GM21737 (cell line): ENCODE data around the gene NOL12.
"Not testable (repeated sequence)": the region's sequence is repeated elsewhere in the genome, so short reads cannot be mapped to it uniquely, and the experiment has no call there.

Experiments used
- ATAC-seq: cut with Tn5 transposase; IDR thresholded peaks from one replicate; pipeline ENCODE4 v1.9.1; 2021; ENCODE audit warnings: mild to moderate bottlenecking, moderate library complexity; ENCODE audit not compliant: unreplicated experiment

NOL12 gene

DNA sequence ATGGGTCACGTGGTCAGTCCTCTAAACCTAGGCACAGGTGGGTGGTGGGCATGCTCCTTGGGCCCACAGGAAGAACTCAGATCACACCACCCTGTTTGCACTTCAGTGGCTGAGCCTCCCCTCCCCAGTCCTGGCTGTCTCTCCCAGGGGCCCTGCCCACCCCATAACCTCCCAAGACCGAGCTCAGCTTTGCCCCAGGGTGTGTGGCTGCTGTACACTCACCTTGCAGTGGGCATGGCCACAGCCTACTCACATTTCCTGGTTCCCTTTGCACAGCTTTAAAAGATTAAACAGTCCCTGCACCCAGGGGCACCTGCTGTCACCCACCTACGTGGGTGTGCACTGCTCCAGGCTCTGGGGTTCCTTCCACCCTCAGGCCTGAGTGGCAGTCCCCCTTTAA, 24.5 kb downstream of the NOL12 start:
- no peak for ATAC-seq

DNA sequence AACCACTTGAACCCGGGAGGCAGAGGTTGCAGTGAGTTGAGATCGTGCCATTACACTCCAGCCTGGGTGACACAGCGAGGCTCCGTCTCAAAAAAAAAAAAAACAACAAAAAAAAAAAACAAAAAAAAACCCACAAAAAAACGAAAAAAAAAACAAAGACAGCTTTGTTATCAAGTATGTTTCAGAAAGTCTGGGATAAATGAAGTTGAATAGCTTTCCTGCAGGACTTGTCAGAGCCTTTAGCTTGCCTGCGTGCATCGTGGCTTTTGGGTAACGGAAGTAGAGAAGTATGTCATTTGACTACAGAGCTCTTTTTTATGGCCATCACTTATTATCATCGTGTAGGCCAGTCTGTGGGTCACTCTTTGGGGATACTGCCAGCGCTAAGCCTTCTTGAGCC, 25.3 kb downstream of the NOL12 start:
- no peak for ATAC-seq

DNA sequence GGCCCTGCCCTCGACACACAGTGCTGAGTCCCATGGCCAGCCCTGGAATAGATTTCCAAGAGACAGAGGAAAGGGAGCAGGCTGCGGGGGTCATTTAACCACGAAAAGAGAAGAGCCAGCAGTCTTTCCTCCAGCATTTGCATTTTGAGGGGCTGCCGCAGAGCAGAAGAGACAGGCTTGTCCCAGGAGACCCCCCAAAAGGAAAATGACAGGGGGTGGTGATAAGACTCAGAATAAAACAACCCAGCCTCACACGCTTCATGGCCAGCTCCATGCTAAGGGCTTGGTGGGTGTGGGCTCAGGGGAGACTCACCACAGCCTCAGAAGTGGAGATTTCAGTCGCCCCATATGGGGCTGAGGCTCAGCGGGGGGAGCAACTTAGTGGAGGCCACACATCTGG, 27.6 kb downstream of the NOL12 start:
- no peak for ATAC-seq

DNA sequence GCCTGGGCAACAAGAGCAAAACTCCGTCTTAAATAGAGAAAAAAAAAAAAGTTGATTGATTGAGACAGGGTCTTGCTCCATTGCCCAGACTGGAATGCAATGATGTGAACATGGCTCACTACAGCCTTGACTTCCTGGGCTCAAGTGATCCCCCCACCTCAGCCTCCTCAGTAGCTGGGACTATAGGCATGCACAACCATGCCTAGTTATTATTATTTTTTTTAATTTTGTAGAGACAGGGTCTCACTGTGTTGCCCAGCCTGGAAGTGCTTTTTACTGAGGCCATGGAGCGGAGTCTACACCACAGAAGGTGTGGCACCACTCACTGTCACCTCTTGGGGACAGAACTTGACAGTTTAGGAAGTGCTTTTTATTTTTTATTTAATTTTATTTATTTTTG, 28.5 kb downstream of the NOL12 start:
- no peak for ATAC-seq

DNA sequence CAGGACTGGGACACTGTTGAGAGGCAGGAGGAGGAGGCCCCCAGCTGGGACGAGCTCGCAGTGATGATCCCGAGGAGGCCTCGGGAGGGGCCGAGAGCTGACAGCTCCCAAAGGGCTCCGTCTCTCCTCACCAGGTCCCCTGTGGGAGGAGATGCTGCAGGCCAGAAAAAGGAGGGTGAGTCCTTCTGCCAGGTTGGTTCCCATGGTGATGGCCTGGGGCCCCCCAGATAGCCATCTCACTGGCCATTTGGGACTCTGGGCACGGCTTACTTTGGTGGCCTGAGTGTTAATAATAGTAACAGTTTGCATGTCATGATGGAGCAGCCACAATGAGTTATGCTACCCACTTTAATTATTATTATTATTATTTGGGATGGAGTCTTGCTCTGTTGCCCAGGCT, 29.6 kb downstream of the NOL12 start:
- no peak for ATAC-seq

DNA sequence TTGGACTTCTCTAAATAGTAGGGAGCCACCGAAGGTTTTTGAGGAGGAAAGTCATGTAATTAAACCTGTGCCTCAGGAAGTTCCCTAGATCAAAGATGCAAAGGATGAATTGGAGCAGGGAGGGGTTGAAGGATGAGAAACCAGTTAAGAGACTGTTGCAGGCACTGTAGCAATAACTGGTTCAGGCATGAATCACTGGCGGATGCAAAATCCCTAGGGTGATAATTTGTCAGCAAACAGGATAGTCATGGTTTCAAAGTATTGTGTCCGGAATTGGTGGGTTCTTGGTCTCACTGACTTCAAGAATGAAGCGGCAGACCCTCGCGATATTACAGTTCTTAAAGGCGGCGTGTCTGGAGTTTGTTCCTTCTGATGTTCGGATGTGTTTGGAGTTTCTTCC, 30.6 kb downstream of the NOL12 start:
- ATAC-seq, result no peak

DNA sequence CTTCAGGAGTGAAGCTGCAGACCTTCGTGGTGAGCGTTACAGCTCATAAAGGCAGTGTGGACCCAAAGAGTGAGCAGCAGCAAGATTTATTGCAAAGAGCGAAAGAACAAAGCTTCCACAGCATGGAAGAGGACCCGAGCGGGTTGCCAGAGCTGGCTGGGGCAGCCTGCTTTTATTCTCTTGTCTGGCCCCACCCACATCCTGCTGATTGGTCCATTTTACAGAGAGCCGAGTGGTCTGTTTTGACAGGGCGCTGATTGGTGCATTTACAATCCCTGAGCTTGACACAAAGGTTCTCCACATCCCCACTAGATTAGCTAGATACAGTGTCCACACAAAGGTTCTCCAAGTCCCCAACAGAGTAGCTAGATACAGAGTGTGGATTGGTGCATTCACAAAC, 31.1 kb downstream of the NOL12 start:
- ATAC-seq, result not testable (repeated sequence)

DNA sequence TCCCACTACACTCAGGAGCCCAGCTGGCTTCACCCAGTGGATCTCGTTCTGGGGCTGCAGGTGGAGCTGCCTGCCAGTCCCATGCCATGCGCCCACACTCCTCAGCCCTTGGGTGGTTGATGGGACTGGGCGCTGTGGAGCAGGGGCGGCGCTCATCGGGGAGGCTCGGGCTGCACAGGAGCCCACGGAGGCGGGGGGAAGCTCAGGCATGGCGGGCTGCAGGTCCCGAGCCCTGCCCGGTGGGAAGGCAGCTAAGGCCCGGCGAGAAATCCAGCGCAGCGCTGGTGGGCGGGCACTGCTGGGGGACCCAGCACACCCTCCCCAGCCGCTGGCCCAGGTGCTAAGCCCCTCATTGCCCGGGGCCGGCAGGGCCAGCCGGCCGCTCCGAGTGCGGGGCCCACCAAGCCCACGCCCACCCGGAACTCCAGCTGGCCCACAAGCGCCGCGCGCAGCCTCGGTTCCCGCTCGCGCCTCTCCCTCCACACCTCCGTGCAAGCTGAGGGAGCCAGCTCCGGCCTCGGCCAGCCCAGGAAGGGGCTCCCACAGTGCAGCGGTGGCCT, 31.7 kb downstream of the NOL12 start:
- not testable (repeated sequence) for ATAC-seq

DNA sequence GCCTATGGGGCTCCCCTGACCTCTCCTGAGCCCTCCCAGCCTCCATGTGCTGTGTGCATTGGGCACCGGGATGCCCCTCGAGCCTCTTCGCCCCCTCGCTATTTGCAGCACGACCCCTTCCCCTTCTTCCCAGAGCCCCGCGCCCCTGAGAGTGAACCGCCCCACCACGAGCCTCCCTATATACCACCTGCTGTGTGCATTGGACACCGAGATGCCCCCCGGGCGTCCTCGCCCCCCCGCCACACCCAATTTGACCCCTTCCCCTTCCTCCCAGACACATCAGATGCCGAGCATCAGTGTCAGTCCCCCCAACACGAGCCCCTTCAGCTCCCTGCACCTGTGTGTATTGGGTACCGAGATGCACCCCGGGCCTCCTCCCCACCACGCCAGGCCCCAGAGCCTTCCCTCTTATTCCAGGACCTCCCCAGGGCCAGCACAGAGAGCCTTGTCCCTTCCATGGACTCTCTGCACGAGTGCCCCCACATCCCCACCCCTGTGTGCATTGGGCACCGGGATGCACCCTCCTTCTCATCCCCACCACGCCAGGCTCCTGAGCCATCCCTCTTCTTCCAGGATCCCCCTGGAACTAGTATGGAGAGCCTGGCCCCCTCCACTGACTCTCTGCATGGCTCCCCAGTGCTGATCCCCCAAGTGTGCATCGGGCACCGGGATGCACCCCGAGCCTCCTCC, 39.6 kb downstream of the NOL12 start:
- ATAC-seq, result no peak

DNA sequence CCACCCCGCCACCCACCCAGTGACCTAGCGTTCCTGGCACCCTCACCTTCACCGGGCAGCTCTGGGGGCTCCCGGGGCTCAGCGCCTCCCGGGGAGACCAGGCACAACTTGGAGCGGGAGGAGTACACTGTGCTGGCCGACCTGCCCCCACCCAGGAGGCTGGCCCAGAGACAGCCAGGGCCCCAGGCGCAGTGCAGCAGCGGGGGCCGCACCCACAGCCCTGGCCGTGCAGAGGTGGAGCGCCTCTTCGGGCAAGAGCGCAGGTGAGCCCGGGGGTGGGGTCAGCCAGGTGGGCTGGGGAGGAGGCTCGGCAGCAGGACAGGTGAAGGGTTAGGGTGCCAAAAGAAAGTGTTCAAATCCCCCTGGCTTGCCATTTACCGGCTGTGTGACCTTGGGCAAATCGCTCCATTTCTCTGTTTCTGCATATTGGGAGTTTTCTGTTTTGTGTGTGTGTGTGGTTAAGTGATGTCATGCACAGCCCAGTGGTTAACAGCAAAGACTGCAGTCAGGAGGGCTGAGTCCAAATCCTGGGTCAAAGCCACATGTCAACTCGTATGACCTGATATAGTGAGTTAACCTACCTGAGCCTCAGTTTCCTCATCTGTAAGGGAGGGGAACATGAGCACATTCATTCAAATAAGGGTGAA, 40.2 kb downstream of the NOL12 start:
- ATAC-seq, result no peak

DNA sequence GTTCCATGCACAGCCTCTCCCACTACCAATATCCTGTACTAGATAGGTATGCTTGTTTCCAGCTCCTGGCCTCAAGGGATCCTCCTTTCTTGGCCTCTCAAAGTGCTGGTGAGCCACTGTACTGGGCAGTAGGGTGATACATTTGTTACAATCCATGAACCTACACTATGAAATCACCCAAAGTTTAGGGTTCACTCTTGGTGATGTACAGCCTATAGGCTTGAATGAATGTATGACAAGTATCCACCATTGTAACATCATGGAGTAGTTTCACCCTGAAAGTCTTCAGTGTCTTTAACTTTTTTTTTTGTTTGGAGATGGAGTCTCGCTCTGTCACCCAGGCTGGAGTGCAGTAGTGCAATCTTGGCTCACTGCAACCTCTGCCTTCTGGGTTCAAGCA, 42.5 kb downstream of the NOL12 start:
- no peak for ATAC-seq

DNA sequence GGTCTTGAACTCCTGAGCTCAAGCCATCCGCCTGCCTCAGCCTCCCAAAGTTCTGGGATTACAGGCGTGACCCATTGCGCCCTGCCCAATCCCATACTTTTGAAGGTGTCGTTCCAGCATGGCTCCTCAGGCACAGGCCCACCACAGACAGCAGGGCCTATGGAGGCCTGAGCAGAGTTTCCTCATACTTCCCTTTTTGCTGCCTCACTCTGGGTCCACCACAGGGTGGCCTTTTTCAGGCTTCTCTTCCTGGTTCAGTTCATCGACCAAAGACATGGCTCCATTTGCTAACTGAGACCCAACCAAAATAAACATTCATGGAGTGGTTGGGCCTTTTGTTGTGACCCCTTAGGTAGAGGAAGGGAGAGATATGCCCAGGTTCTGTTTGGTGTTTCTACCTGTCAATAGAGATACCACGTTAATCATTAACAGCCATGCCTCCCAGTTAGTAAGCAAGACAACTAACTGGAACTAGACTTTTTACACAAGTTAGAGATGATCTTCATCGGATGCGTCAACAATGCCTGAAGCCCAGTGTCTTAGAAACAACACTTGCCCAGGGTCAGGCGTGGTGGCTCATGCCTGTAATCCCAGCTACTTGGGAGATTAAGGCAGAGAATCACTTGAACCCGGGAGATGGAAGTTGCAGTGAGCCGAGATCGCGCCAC, 45.8 kb downstream of the NOL12 start:
- ATAC-seq, result no peak

DNA sequence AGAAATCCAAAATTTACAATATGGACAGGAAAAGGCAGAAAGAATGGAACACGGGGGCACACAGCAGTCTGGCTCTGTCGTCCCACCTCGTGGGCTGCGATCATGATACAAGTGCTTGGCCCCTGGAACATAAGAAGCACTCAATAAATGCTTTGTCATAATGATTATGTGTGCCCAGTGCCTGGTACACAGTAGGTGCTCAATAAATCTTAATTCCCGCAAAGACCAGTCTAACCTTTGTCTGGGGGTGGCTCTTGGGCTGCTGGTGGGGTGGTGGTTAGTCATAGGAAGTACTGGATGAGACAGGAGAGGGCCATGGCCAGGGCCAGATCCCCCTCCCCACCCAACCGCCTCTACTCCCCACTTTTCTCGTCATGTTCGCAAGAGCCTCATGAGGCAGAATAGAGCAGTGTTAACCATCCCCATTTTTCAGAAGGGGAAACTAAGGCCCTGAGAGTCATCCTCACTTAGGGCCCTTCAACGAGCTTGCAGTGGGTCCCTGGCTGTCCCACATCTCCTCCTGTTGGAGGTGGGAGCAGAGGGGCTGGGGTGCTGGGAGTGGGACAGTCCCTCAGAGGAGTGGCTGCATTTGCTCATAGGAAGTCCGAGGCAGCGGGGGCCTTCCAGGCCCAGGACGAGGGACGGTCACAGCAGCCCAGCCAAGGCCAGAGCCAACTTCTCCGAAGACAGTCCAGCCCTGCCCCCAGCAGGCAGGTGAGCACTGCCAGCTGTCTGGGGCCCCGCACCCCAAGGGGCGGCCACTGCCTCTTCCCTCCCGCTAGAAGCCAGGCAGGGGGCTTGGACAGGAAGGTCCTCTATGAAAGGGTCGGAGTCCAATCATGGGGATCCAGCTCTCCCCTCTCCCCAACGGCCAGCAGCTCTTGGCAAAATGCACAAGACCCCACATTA, 46.8 kb downstream of the NOL12 start:
- no peak for ATAC-seq

DNA sequence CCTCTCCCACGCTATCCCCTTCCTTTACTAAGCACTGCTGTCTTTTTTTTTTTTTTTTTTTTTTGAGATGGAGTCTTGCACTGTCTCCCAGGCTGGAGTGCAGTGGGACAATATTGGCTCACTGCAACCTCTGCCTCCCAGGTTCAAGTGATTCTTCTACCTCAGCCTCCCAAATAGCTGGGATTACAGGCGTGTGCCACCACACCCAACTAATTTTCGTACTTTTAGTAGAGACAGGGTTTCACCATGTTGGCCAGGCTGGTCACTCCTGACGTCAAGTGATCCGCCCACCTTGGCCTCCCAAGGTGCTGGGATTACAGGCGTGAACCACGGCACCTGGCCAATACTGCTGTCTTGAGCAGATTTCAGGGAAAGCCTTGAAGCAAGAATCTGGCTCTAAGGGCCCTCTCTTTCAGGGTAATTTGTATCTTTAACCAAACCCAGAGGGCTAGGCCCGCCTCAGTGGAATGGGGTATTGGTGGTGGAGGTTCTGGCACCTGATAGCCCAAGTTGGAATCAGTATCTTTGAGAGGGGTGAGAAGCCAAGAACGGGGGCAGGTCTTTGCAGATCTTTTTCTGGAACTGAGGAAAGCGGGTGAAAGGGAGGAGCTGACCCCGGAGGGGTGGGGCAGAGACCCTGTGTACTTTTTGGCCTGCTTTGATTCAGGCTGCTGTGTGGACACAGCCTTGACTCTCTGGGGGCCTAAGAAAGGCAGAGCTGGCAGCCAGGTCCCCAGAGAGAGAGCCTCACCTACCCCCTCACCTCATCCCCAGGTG, 47.7 kb downstream of the NOL12 start:
- no peak for ATAC-seq

DNA sequence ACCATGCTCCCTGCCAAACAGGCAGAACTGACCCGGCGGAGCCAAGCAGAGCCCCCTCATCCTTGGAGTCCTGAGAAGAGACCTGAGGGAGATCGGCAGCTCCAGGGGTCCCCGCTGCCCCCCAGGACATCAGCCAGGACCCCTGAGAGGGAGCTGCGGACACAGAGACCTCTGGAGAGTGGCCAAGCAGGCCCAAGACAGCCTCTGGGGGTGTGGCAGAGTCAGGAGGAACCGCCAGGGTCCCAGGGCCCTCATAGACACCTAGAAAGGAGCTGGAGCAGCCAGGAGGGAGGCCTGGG, 48.2 kb downstream of the NOL12 start:
- ATAC-seq, result no peak

DNA sequence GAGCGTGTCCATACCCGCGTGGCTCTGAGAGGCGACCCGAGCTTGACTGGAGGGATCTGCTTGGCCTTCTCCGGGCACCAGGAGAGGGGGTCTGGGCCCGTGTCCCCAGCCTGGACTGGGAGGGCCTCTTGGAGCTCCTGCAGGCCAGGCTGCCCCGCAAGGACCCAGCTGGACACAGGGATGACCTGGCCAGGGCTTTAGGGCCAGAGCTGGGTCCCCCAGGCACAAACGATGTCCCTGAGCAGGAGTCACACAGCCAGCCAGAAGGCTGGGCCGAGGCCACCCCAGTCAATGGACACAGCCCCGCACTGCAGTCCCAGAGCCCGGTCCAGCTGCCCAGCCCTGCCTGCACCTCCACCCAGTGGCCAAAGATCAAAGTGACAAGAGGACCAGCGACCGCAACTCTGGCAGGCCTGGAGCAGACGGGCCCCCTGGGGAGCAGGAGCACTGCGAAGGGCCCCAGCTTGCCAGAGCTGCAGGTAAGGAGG, 48.9 kb downstream of the NOL12 start:
- no peak for ATAC-seq

DNA sequence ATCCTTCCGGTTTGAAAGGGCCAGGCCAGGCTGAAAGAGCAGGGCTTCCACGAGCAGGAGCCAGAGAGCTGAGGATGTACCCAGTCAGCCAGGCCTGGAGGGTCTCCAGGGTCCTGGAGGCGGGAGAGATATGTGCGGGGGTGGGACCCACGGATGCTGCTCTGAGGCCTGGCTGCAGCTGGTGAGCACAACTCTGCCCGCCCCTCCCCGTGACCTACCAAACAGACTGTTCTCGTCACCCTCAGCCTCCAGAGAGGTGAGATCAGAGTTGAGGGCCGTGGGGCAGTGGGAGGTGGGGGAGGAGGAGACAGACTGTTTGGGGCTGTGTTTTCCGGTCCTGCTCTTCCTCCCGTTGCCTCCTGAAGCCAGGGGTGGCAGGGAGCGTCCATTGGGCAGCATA, 52.9 kb downstream of the NOL12 start:
- ATAC-seq, result no peak

DNA sequence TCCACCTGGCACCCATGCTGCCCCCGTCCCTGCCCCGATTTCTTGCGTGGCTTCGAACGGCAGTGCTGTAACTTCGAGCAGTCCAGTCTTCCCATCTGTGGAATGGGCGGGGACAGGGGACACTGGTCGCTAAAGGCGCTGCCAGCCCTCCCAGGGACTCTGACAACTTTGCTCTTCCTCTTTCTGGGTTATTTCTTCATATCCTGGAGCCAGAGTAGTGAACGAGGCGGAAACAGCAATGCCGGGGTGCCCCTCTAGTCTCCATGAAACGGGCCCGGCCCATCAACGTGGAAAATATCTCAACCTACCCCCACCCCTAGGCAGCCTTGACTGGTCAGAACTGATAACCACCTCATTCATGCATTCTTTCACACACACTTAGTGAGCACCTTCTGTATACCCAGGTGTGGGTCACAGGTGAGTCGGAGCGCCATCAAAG, 53.5 kb downstream of the NOL12 start:
- ATAC-seq, result no peak

DNA sequence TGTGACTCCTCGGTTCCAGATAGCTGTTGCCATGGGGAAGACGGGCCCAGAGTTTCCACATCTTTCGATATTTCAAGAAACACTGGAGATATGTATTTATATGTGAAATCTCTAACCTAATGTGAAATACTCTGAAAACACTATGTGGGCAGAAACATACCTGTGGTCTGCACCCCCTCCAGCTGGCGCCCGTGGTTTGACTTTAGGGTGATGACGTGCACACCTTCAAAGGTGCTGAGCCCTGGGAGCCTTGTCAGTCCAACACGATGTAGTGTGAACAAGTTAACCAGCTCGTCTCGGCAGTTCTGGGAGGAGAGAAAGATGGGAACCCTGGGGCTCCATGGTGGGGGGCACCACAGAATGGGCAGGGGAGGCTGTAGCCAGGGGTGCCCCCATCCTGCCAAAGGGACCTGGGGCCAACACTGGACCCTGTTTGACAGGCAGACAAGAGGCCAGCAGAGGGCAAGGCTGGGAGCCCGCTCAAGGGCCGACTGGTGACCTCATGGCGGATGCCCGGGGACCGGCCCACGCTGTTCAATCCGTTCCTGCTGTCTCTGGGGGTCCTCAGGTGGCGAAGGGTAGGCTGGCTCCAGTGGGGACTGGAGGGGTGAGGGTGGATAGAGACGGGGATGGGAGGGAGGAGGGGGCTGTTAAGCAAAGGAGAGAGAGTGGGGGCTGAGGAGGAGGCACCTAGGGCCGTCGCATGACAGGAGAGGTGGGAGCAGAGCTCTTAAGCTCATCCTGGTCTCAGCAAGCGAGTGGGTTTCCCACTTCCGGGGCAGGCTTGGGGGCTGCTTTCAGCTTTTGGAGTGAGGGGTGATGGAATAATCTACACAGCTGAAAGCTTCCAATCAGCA, 54.5 kb downstream of the NOL12 start:
- ATAC-seq, result no peak
